HepG2 (cell line): ENCODE data around the gene ABCA3. TPM values are rescaled to one million over a fixed set of nuclear protein-coding genes. Genes with fewer than 3 reads are reported as not detected.

Experiments used
- ATAC-seq: fragments of 200-7000 bp; cut with Tn5 transposase; 3 replicates; pipeline ENCODE4 v1.9.1; 2020; ENCODE audit warnings: mild to moderate bottlenecking, moderate library complexity
- BruUV-seq: library from RNA; stranded (reverse); fragments of 400-500 nt; replicated peaks from 2 replicates; lab custom pipeline; 2021; lab: Mats Ljungman, UMichigan
- CTCF ChIA-PET: fragments of 300-600 bp; formaldehyde crosslinking; extraction: SDS; loops from one replicate; lab custom pipeline; 2021; ENCODE audit warnings: low total read pairs, inconsistent platforms, low intra/inter-chr PET ratio; lab: Yijun Ruan, JAX
- POLR2A ChIA-PET: fragments of 350-600 bp; sonication (Branson Sonifier 250); formaldehyde crosslinking; loops from one replicate; lab custom pipeline; 2020; ENCODE audit warnings: antibody characterized with exemption, inconsistent platforms; lab: Yijun Ruan, JAX
- DNase-seq: peaks from one replicate; pipeline ENCODE4 v3.0.0-alpha.2; 2015; ENCODE audit warnings: low spot score
- FAIRE-seq: peaks from 3 replicates; lab custom pipeline; 2011; peaks lifted over from hg19 to GRCh38; lab: Jason Lieb, UNC
- H2AFZ ChIP-seq: one replicate; pipeline ENCODE4 v1.6.1; 2011; ENCODE audit warnings: low read length, inconsistent platforms
- H3K27ac ChIP-seq: fragments of 300-600 bp; 3 replicates; pipeline ENCODE4 v1.8.0; 2011; ENCODE audit warnings: mixed run types, mild to moderate bottlenecking, mixed read lengths, low read length, inconsistent platforms; ENCODE audit not compliant: insufficient read depth; ENCODE audit errors: extremely low read length
- H3K27me3 ChIP-seq, 2 experiments: fragments of 200-600 bp in 1 of 2; 2 replicates in 1 of 2; 3 replicates in 1 of 2; pipeline versions ENCODE4 v1.6.0 to v1.8.0; 2011; ENCODE audit warnings: low read length in 2 of 2, mild to moderate bottlenecking in 2 of 2, moderate library complexity in 2 of 2, inconsistent platforms in 1 of 2; ENCODE audit not compliant: insufficient read depth in 2 of 2, control insufficient read depth in 1 of 2
- H3K36me3 ChIP-seq, 2 experiments: fragments of 200-600 bp in 1 of 2; replicated peaks in 1 of 2; 2 replicates in 1 of 2; 3 replicates in 1 of 2; pipeline versions ENCODE4 v1.5.1 to v1.8.0; 2011; ENCODE audit warnings: low read length in 2 of 2, inconsistent platforms in 1 of 2; ENCODE audit not compliant: insufficient read depth in 2 of 2, control insufficient read depth in 1 of 2
- H3K4me1 ChIP-seq: 2 replicates; pipeline ENCODE4 v1.5.1; 2012; ENCODE audit warnings: low read length, inconsistent platforms; ENCODE audit not compliant: insufficient read depth
- H3K4me2 ChIP-seq: 2 replicates; pipeline ENCODE4 v1.6.0; 2011; ENCODE audit warnings: low read depth, low read length, inconsistent platforms
- H3K4me3 ChIP-seq, 3 experiments: fragments of 200-600 bp in 1 of 3; sonication (generic), shearing (Covaris generic) in 1 of 3; replicated peaks in 1 of 3; 2 replicates each; pipeline ENCODE4 v1.5.1; 2011 to 2016; ENCODE audit warnings: low read length in 3 of 3, inconsistent platforms in 2 of 3, low read depth in 2 of 3, mild to moderate bottlenecking in 2 of 3, control low read depth in 1 of 3, mixed read lengths in 1 of 3; ENCODE audit not compliant: insufficient read depth in 1 of 3
- H3K79me2 ChIP-seq: one replicate; pipeline ENCODE4 v1.6.1; 2011; ENCODE audit warnings: low read length, inconsistent platforms; ENCODE audit not compliant: insufficient read depth
- H3K9ac ChIP-seq: 2 replicates; pipeline ENCODE4 v1.6.0; 2011; ENCODE audit warnings: mild to moderate bottlenecking, low read depth, low read length, inconsistent platforms; ENCODE audit not compliant: insufficient read depth
- H3K9me3 ChIP-seq: 2 replicates; pipeline ENCODE4 v1.5.1; 2012; ENCODE audit warnings: mild to moderate bottlenecking, low read length
- H4K20me1 ChIP-seq: 2 replicates; pipeline ENCODE4 v1.6.0; 2011; ENCODE audit warnings: inconsistent platforms, mild to moderate bottlenecking, low read length, moderate library complexity; ENCODE audit not compliant: insufficient read depth
- AHR ChIP-seq: IDR thresholded peaks from 2 replicates; pipeline ENCODE4 v1.6.1; 2018; ENCODE audit warnings: missing genetic modification reagents, missing compliant biosample characterization
- GFI1 ChIP-seq: sonication (generic); formaldehyde crosslinking; IDR thresholded peaks from 2 replicates; pipeline ENCODE4 v1.5.0; 2020; ENCODE audit warnings: missing genetic modification reagents, mild to moderate bottlenecking, borderline replicate concordance
- HOXD1 ChIP-seq: sonication (generic); formaldehyde crosslinking; IDR thresholded peaks from 2 replicates; pipeline ENCODE4 v1.5.0; 2020; ENCODE audit warnings: missing genetic modification reagents
- MEIS2 ChIP-seq: sonication (generic); formaldehyde crosslinking; IDR thresholded peaks from 2 replicates; pipeline ENCODE4 v1.9.0; 2021; ENCODE audit warnings: mild to moderate bottlenecking, missing genetic modification reagents
- NR2F1 ChIP-seq, 2 experiments: fragments of 450-650 bp in 1 of 2; formaldehyde crosslinking in 1 of 2; IDR thresholded peaks; 2 replicates each; pipeline versions ENCODE4 v1.5.0 to v1.6.1; 2016 to 2020; ENCODE audit warnings: mild to moderate bottlenecking in 1 of 2, missing compliant biosample characterization in 1 of 2, missing genetic modification reagents in 1 of 2, moderate library complexity in 1 of 2
- POLR2A ChIP-seq, 2 experiments: IDR thresholded peaks; 2 replicates each; pipeline ENCODE4 v1.6.1; 2011; ENCODE audit warnings: low read depth in 2 of 2, low read length in 2 of 2, mild to moderate bottlenecking in 1 of 2, moderate library complexity in 1 of 2; ENCODE audit not compliant: insufficient read depth in 1 of 2
- PTBP1 ChIP-seq: fragments of 200-400 bp; formaldehyde crosslinking; IDR thresholded peaks from 2 replicates; pipeline ENCODE4 v1.6.1; 2018; ENCODE audit warnings: low read length, low read depth; ENCODE audit not compliant: poor library complexity, severe bottlenecking
- RFX3 ChIP-seq: IDR thresholded peaks from 2 replicates; pipeline ENCODE4 v1.6.1; 2016; ENCODE audit warnings: missing biosample characterization, missing genetic modification reagents
- RXRA ChIP-seq: sonication (generic); formaldehyde crosslinking; IDR thresholded peaks from 2 replicates; pipeline ENCODE4 v1.5.1; 2020; ENCODE audit warnings: missing genetic modification reagents
- TP53 ChIP-seq: sonication (generic); formaldehyde crosslinking; conservative IDR thresholded peaks from 2 replicates; pipeline ENCODE4 v1.4.0; 2020; ENCODE audit warnings: missing genetic modification reagents
- ZNF232 ChIP-seq: sonication (generic); formaldehyde crosslinking; IDR thresholded peaks from 2 replicates; pipeline ENCODE4 v1.4.0; 2020; ENCODE audit warnings: missing genetic modification reagents, borderline replicate concordance
- ZNF280D ChIP-seq: sonication (generic); formaldehyde crosslinking; IDR thresholded peaks from 2 replicates; pipeline ENCODE4 v1.5.1; 2020; ENCODE audit warnings: mild to moderate bottlenecking, missing genetic modification reagents
- WGBS: methylation state at CpG from one replicate; pipeline ENCODE4 v1.1.6; 2017; ENCODE audit warnings: low lambda C conversion rate; 5-methylcytosine and 5-hydroxymethylcytosine counted together
- in situ Hi-C: cut with HindIII; loops from 2 replicates; pipeline ENCODE4 v1.10.0; 2017; ENCODE audit warnings: low pct_unique_long_range_greater_than_20kb; ENCODE audit not compliant: extremely low pct_ligation_motif_present
- intact Hi-C: fragments of 100-400 bp; cut with micrococcal nuclease; formaldehyde crosslinking; loops from one replicate; pipeline ENCODE4 v1.10.0; 2022; ENCODE audit not compliant: unreplicated experiment
- polyA plus RNA-seq, 8 experiments: library from polyadenylated mRNA; depleted of rRNA in 3 of 8; stranded (reverse) in 7 of 8; unstranded in 1 of 8; fragments of >200 nt; fragmentation: Illumina TruSeq in 4 of 8; extraction: Trizol in 4 of 8; gene quantifications; 2 replicates each; pipeline versions ENCODE4 v1.2.1 to v1.2.3, GENCODE V29; 2011 to 2016; ENCODE audit warnings: low read depth in 4 of 8, missing spikeins in 1 of 8, mixed read lengths in 1 of 8; ENCODE audit not compliant: insufficient read depth in 1 of 8
- total RNA-seq, 5 experiments: library from RNA; depleted of rRNA; stranded (reverse); fragments of >200 nt; fragmentation: Illumina TruSeq; extraction: Trizol; gene quantifications; 2 replicates each; pipeline ENCODE4 v1.2.3, GENCODE V29; 2016; ENCODE audit warnings: low read depth in 1 of 5

ABCA3 gene
- total and polyA plus RNA-seq, 2 of the 13 experiments (the other 11 are each of a cell fraction or from before 2014, with no cell fraction given), result 0.60 to 1.5 TPM

GRCh38 chr16:2308089-2308962 lies 32.2 kb downstream of the ABCA3 start (continued):
- TF ChIP-seq MEIS2 (no peak), HOXD1 (CRISPR knock-in tag) (no peak), GFI1 (no peak)
- TF ChIP-seq, all 625 proteins: peak for 0

GRCh38 chr16:2299915-2300192 lies 40.7 kb downstream of the ABCA3 start:
- peaks cover 10% of the 10 kb centered on the region for H3K4me1 ChIP-seq
- ChIA-PET CTCF (no interaction called here), POLR2A (no interaction called here)
- no peaks in the 10 kb centered on the region for H3K36me3 ChIP-seq
- no peaks in the 10 kb centered on the region for H4K20me1 ChIP-seq
- H3K27ac ChIP-seq, result no peak overlapping the region
- H3K9me3 ChIP-seq, result no peaks in the 10 kb centered on the region
- peaks cover 10 to 42% of the 10 kb centered on the region in 2 experiments; a peak in 4 of 5 replicates for H3K27me3 ChIP-seq
- intact Hi-C loops, result no loop called here
- in situ Hi-C loops, result no loop called here
- no TSS peak for BruUV-seq
- H3K4me2 ChIP-seq, result no peak overlapping the region
- no peak overlapping the region for H3K4me3 ChIP-seq
- H2AFZ ChIP-seq, result no peak overlapping the region
- H3K79me2 ChIP-seq, result no peaks in the 10 kb centered on the region
- WGBS, result 7% methylated on average over 5 of the region's 10 CpGs
- FAIRE-seq (no peak), DNase-seq (no peak), ATAC-seq (no peak; the same call in 2 of the 3 replicates)
- no peak overlapping the region for H3K9ac ChIP-seq
- TF ChIP-seq PTBP1, result no peak
- TF ChIP-seq, all 625 proteins: peak for 0

- H3K36me3 ChIP-seq, result no peaks in the 10 kb centered on the region
- FAIRE-seq, result no peak
- peaks cover 10% of the 10 kb centered on the region for H3K4me1 ChIP-seq
- no peak; the same call in 1 of the 3 replicates for ATAC-seq
- peaks cover 10 to 42% of the 10 kb centered on the region in 2 experiments; a peak in 4 of 5 replicates for H3K27me3 ChIP-seq
- no TSS peak for BruUV-seq
- H2AFZ ChIP-seq, result no peak overlapping the region
- no peak overlapping the region for H3K4me3 ChIP-seq
- intact Hi-C loops (no loop called here), in situ Hi-C loops (no loop called here)
- no peaks in the 10 kb centered on the region for H3K79me2 ChIP-seq
- no peaks in the 10 kb centered on the region for H4K20me1 ChIP-seq
- H3K9ac ChIP-seq, result no peak overlapping the region
- no CpG with 5 or more reads among the region's 31 CpGs for WGBS
- CTCF ChIA-PET, result no interaction called here
- H3K4me2 ChIP-seq, result no peak overlapping the region
- DNase-seq, result no peak
- POLR2A ChIA-PET, result no interaction called here
- H3K9me3 ChIP-seq, result no peaks in the 10 kb centered on the region
- H3K27ac ChIP-seq, result no peak overlapping the region
- TF ChIP-seq RXRA (CRISPR knock-in tag), result no peak
- no peak for TF ChIP-seq MEIS2
- TF ChIP-seq RFX3 (CRISPR knock-in tag), result no peak
- no peak for TF ChIP-seq ZNF280D (CRISPR knock-in tag)
- no peak for TF ChIP-seq NR2F1 (CRISPR knock-in tag; IDR thresholded peaks at IDR 0.05)
- TF ChIP-seq AHR (CRISPR knock-in tag), result no peak
- no peak for TF ChIP-seq ZNF232
- no peak for TF ChIP-seq TP53 (CRISPR knock-in tag)
- TF ChIP-seq POLR2A (IDR thresholded peaks at IDR 0.05; ENCODE audit: insufficient read depth in 1 of 2, low read depth in 2 of 2, low read length in 2 of 2), result no peak
Measured at GRCh38 chr16:2299121-2299914, 41.2 kb downstream of the ABCA3 start.
